TTC549 (cell line): ENCODE results near the gene MAPK8IP3.

Experiments
- FAIRE-seq: peaks from 2 replicates; lab custom pipeline; 2012; peaks lifted over from hg19 to GRCh38; lab: Jason Lieb, UNC

Gene MAPK8IP3

GRCh38 chr16:1762879-1763520, 57.0 kb downstream of the MAPK8IP3 start:
- no peak for FAIRE-seq

- no peak for FAIRE-seq
These were observed 57.8 kb downstream of the MAPK8IP3 start for GRCh38 chr16:1763521-1764511.

GRCh38 chr16:1764971-1765370, 59.0 kb downstream of the MAPK8IP3 start:
- FAIRE-seq = no peak

- no peak for FAIRE-seq
These were observed 59.8 kb downstream of the MAPK8IP3 start for GRCh38 chr16:1765826-1766225.

- FAIRE-seq = no peak
These were observed 60.2 kb downstream of the MAPK8IP3 start for GRCh38 chr16:1766231-1766630.

- FAIRE-seq = no peak
These were observed 60.7 kb downstream of the MAPK8IP3 start for GRCh38 chr16:1766701-1767100.

- no peak for FAIRE-seq
These were observed 61.4 kb downstream of the MAPK8IP3 start for GRCh38 chr16:1767116-1767994.

GRCh38 chr16:1768061-1768766, 62.2 kb downstream of the MAPK8IP3 start:
- no peak for FAIRE-seq

- FAIRE-seq = no peak
These were observed 62.9 kb downstream of the MAPK8IP3 start for GRCh38 chr16:1768767-1769401.

GRCh38 chr16:1769402-1770300, 63.7 kb downstream of the MAPK8IP3 start:
- no peak for FAIRE-seq

GRCh38 chr16:1770328-1771187, 64.6 kb downstream of the MAPK8IP3 start:
- FAIRE-seq = no peak

- FAIRE-seq = no peak
These were observed 65.3 kb downstream of the MAPK8IP3 start, which contains the start of gene NME3 for GRCh38 chr16:1771188-1771863. Gene NME3, minus strand, starts transcription at chr16:1771543. Its CDS starts 9 bp downstream, at chr16:1771534.

- no peak for FAIRE-seq
These were observed 65.9 kb downstream of the MAPK8IP3 start for GRCh38 chr16:1771864-1772361.

GRCh38 chr16:1772362-1772907, 66.4 kb downstream of the MAPK8IP3 start, which contains the start of gene EME2:
Gene EME2, plus strand, starts transcription at chr16:1772810. Its CDS starts 418 bp downstream, at chr16:1773228.
- FAIRE-seq = no peak

- FAIRE-seq = no peak
These were observed 67.1 kb downstream of the MAPK8IP3 start, which contains the start of gene MRPS34 for GRCh38 chr16:1772908-1773702. Gene MRPS34, minus strand, starts transcription at chr16:1773134. Its CDS starts 15 bp downstream, at chr16:1773119.

GRCh38 chr16:1773703-1774447, 67.9 kb downstream of the MAPK8IP3 start:
- FAIRE-seq = no peak
